ENCODE data around the gene ZBTB39. TPM values are rescaled to one million over a fixed set of nuclear protein-coding genes. Genes with fewer than 3 reads are reported as not detected.
"Not testable (repeated sequence)": the region's sequence is repeated elsewhere in the genome, so short reads cannot be mapped to it uniquely, and the experiment has no call there.

The ZBTB39 gene
- total RNA-seq, result 1 to 10 TPM; 5.1 to 6.1 TPM

GRCh38 chr12:57005980-57006808 lies at the start of gene ZBTB39:
Gene ZBTB39 (minus strand): TSS chr12:57006546. CDS start chr12:57004917, 1,629 bp downstream.
- peak; percentile 71 to 81 for DNase-seq (ENCODE audit: low spot score in 2 of 2)
- peak within 1 kb of the TSS; percentile 83 to 88 for H3K27ac Mint-ChIP-seq
- H3K36me3 Mint-ChIP-seq, result peaks cover 21 to 22% of the 10 kb centered on the region in 2 donors

GRCh38 chr12:57055824-57056223 lies 49.5 kb upstream of the ZBTB39 start:
- peaks cover 29 to 51% of the 10 kb centered on the region in 2 donors for H3K36me3 Mint-ChIP-seq
- DNase-seq (ENCODE audit: low spot score in 2 of 2) (no peak), ATAC-seq (no peak)
- H3K9me3 Mint-ChIP-seq, result no peaks in the 10 kb centered on the region
- no peak overlapping the region for H3K27ac Mint-ChIP-seq

More at GRCh38 chr12:57005980-57006808, at the start of gene ZBTB39:
- no peaks in the 10 kb centered on the region for H3K9me3 Mint-ChIP-seq
- peak; percentile 71 to 79 for ATAC-seq

- not testable (repeated sequence) for H3K9me3 Mint-ChIP-seq, ATAC-seq
Observed at GRCh38 chr12:57053901-57054300, 47.6 kb upstream of the ZBTB39 start.

GRCh38 chr12:57053146-57053545 lies 46.8 kb upstream of the ZBTB39 start:
- not testable (repeated sequence) for H3K27ac Mint-ChIP-seq; ATAC-seq; H3K9me3 Mint-ChIP-seq; DNase-seq (ENCODE audit: low spot score in 2 of 2)
- H3K36me3 Mint-ChIP-seq, result peaks cover 11 to 28% of the 10 kb centered on the region in 2 donors

More at GRCh38 chr12:57053901-57054300, 47.6 kb upstream of the ZBTB39 start:
- peaks cover 19 to 35% of the 10 kb centered on the region in 2 donors for H3K36me3 Mint-ChIP-seq
- H3K27ac Mint-ChIP-seq; DNase-seq (ENCODE audit: low spot score in 2 of 2): not testable (repeated sequence)

- peaks cover 5 to 25% of the 10 kb centered on the region in 2 donors for H3K36me3 Mint-ChIP-seq
- DNase-seq (ENCODE audit: low spot score in 2 of 2), result no peak
- no peak overlapping the region for H3K27ac Mint-ChIP-seq
- peaks cover 0 to 4% of the 10 kb centered on the region in 2 donors for H3K9me3 Mint-ChIP-seq
- ATAC-seq, result no peak
Observed at GRCh38 chr12:57051011-57051410, 44.7 kb upstream of the ZBTB39 start.

GRCh38 chr12:57049890-57050289 lies 43.5 kb upstream of the ZBTB39 start, which contains the start of gene MYO1A:
Gene MYO1A (minus strand): TSS chr12:57050129. CDS start chr12:57048323, 1,806 bp downstream.
- Mint-ChIP-seq H3K9me3 (peaks cover 0 to 4% of the 10 kb centered on the region in 2 donors), H3K27ac (peak within 1 kb of the TSS in 1 of 2 donors; percentile 13)
- no peak for ATAC-seq

GRCh38 chr12:57049119-57049446 lies 42.7 kb upstream of the ZBTB39 start:
- DNase-seq (ENCODE audit: low spot score in 2 of 2), result no peak
- H3K27ac Mint-ChIP-seq, result peak overlapping the region in 1 of 2 donors; percentile 13
- peaks cover 0 to 4% of the 10 kb centered on the region in 2 donors for H3K9me3 Mint-ChIP-seq
- peaks cover 5 to 20% of the 10 kb centered on the region in 2 donors for H3K36me3 Mint-ChIP-seq
- no peak for ATAC-seq

More at GRCh38 chr12:57049890-57050289, 43.5 kb upstream of the ZBTB39 start, which contains the start of gene MYO1A:
- no peak for DNase-seq (ENCODE audit: low spot score in 2 of 2)
- H3K36me3 Mint-ChIP-seq, result peaks cover 5 to 25% of the 10 kb centered on the region in 2 donors

GRCh38 chr12:57048423-57049118 lies 42.2 kb upstream of the ZBTB39 start:
- DNase-seq (ENCODE audit: low spot score in 2 of 2) (no peak), ATAC-seq (no peak)
- peaks cover 5 to 15% of the 10 kb centered on the region in 2 donors for H3K36me3 Mint-ChIP-seq
- H3K27ac Mint-ChIP-seq, result peak overlapping the region in 1 of 2 donors; percentile 88
- H3K9me3 Mint-ChIP-seq, result peaks cover 0 to 4% of the 10 kb centered on the region in 2 donors

GRCh38 chr12:57047981-57048380 lies 41.6 kb upstream of the ZBTB39 start:
- Mint-ChIP-seq H3K27ac (peak overlapping the region; percentile 77 to 88), H3K9me3 (peaks cover 0 to 4% of the 10 kb centered on the region in 2 donors), H3K36me3 (peaks cover 5 to 10% of the 10 kb centered on the region in 2 donors)
- DNase-seq (ENCODE audit: low spot score in 2 of 2), result no peak
- no peak for ATAC-seq

GRCh38 chr12:57046947-57047890 lies 40.9 kb upstream of the ZBTB39 start:
- DNase-seq (ENCODE audit: low spot score in 2 of 2) (peak; percentile 50 to 82), ATAC-seq (peak; percentile 87 to 97)
- Mint-ChIP-seq H3K9me3 (peaks cover 0 to 4% of the 10 kb centered on the region in 2 donors), H3K36me3 (peaks cover 5 to 10% of the 10 kb centered on the region in 2 donors), H3K27ac (peak overlapping the region; percentile 77 to 88)

- peak overlapping the region in 1 of 2 donors; percentile 88 for H3K27ac Mint-ChIP-seq
- peaks cover 5 to 10% of the 10 kb centered on the region in 2 donors for H3K36me3 Mint-ChIP-seq
- H3K9me3 Mint-ChIP-seq, result peaks cover 0 to 4% of the 10 kb centered on the region in 2 donors
- DNase-seq (ENCODE audit: low spot score in 2 of 2) (no peak), ATAC-seq (no peak)
Observed at GRCh38 chr12:57046086-57046791, 39.9 kb upstream of the ZBTB39 start.

GRCh38 chr12:57044889-57045288 lies 38.5 kb upstream of the ZBTB39 start:
- Mint-ChIP-seq H3K36me3 (peaks cover 5 to 10% of the 10 kb centered on the region in 2 donors), H3K9me3 (peaks cover 0 to 4% of the 10 kb centered on the region in 2 donors), H3K27ac (peak overlapping the region in 1 of 2 donors; percentile 48)
- no peak for DNase-seq (ENCODE audit: low spot score in 2 of 2)
- ATAC-seq, result no peak

GRCh38 chr12:57044468-57044867 lies 38.1 kb upstream of the ZBTB39 start:
- DNase-seq (ENCODE audit: low spot score in 2 of 2) (no peak), ATAC-seq (no peak)
- Mint-ChIP-seq H3K36me3 (peaks cover 5 to 10% of the 10 kb centered on the region in 2 donors), H3K9me3 (peaks cover 0 to 4% of the 10 kb centered on the region in 2 donors), H3K27ac (peak overlapping the region in 1 of 2 donors; percentile 48)

- no peak overlapping the region for H3K27ac Mint-ChIP-seq
- peaks cover 0 to 2% of the 10 kb centered on the region in 2 donors for H3K9me3 Mint-ChIP-seq
- no peak for ATAC-seq
- DNase-seq (ENCODE audit: low spot score in 2 of 2), result no peak
- peaks cover 3 to 7% of the 10 kb centered on the region in 2 donors for H3K36me3 Mint-ChIP-seq
Observed at GRCh38 chr12:57042695-57043094, 36.3 kb upstream of the ZBTB39 start.

GRCh38 chr12:57040750-57041149 lies 34.4 kb upstream of the ZBTB39 start:
- no peak for ATAC-seq
- no peaks in the 10 kb centered on the region for H3K9me3 Mint-ChIP-seq
- no peak overlapping the region for H3K27ac Mint-ChIP-seq
- DNase-seq (ENCODE audit: low spot score in 2 of 2), result no peak
- H3K36me3 Mint-ChIP-seq, result no peaks in the 10 kb centered on the region
